ENCODE measurements around the gene STAG1. TPM values are rescaled to one million over a fixed set of nuclear protein-coding genes. Genes with fewer than 3 reads are reported as not detected.

STAG1 gene
- total RNA-seq, 2 donors from 2014 or later, result 26.8 to 29.8 TPM

GRCh38 chr3:136685882-136686281 lies 66.3 kb downstream of the STAG1 start:
- 90% methylated on average over 1 of the region's 1 CpG; no CpG with 5 or more reads in 1 of the 2 experiments for WGBS, 2 experiments (ENCODE audit: insufficient coverage in 1 of 2, insufficient read length in 1 of 2)
- Histone ChIP-seq H3K9me3 (ENCODE audit: control insufficient read depth, low read length) (no peaks in the 10 kb centered on the region), H3K4me1 (ENCODE audit: control insufficient read depth, insufficient read depth, low read length) (no peaks in the 10 kb centered on the region), H3K27me3 (ENCODE audit: control insufficient read depth, insufficient read depth, low read length, poor library complexity, severe bottlenecking) (no peaks in the 10 kb centered on the region), H3K9ac (ENCODE audit: extremely low read depth, low read length, poor library complexity, severe bottlenecking) (no peak overlapping the region), H3K36me3 (ENCODE audit: control insufficient read depth, insufficient read depth, low read length) (no peaks in the 10 kb centered on the region), H3K4me3 (ENCODE audit: low read length) (no peak overlapping the region), H3K27ac (ENCODE audit: low read depth, low read length) (no peak overlapping the region)
- H3K27ac Mint-ChIP-seq, result no peak overlapping the region
- DNase-seq, result no peak
- H3K27me3 Mint-ChIP-seq (ENCODE audit: insufficient read depth), result no peaks in the 10 kb centered on the region
- no peak overlapping the region for H3K4me3 Mint-ChIP-seq
- no peaks in the 10 kb centered on the region for H3K4me1 Mint-ChIP-seq
- no peak for TF ChIP-seq CTCF (conservative IDR thresholded peaks at IDR 0.05)
- peaks cover 5% of the 10 kb centered on the region for H3K9me3 Mint-ChIP-seq
- H3K36me3 Mint-ChIP-seq (ENCODE audit: low read depth), result peaks cover 16% of the 10 kb centered on the region

GRCh38 chr3:136682740-136683312 lies 69.4 kb downstream of the STAG1 start:
- no peaks in the 10 kb centered on the region for H3K27me3 ChIP-seq (ENCODE audit: control insufficient read depth, insufficient read depth, low read length, poor library complexity, severe bottlenecking)
- Mint-ChIP-seq H3K27me3 (ENCODE audit: insufficient read depth) (no peaks in the 10 kb centered on the region), H3K4me3 (no peak overlapping the region), H3K36me3 (ENCODE audit: low read depth) (peaks cover 16% of the 10 kb centered on the region), H3K4me1 (no peaks in the 10 kb centered on the region), H3K9me3 (peaks cover 5% of the 10 kb centered on the region), H3K27ac (no peak overlapping the region)
- H3K4me3 ChIP-seq (ENCODE audit: low read length), result no peak overlapping the region
- no peak overlapping the region for H3K27ac ChIP-seq (ENCODE audit: low read depth, low read length)
- no peaks in the 10 kb centered on the region for H3K9me3 ChIP-seq (ENCODE audit: control insufficient read depth, low read length)
- H3K4me1 ChIP-seq (ENCODE audit: control insufficient read depth, insufficient read depth, low read length), result no peaks in the 10 kb centered on the region
- no peak overlapping the region for H3K9ac ChIP-seq (ENCODE audit: extremely low read depth, low read length, poor library complexity, severe bottlenecking)
- no peak for TF ChIP-seq CTCF (conservative IDR thresholded peaks at IDR 0.05)
- WGBS, 2 experiments (ENCODE audit: insufficient coverage in 1 of 2, insufficient read length in 1 of 2), result 100% methylated on average over 2 of the region's 3 CpGs; no CpG with 5 or more reads in 1 of the 2 experiments
- H3K36me3 ChIP-seq (ENCODE audit: control insufficient read depth, insufficient read depth, low read length), result no peaks in the 10 kb centered on the region
- DNase-seq, result no peak

- Mint-ChIP-seq H3K9me3 (no peaks in the 10 kb centered on the region), H3K36me3 (ENCODE audit: low read depth) (no peaks in the 10 kb centered on the region), H3K27ac (no peak overlapping the region), H3K4me1 (no peaks in the 10 kb centered on the region), H3K4me3 (no peak overlapping the region), H3K27me3 (ENCODE audit: insufficient read depth) (no peaks in the 10 kb centered on the region)
- Histone ChIP-seq H3K36me3 (ENCODE audit: control insufficient read depth, insufficient read depth, low read length) (no peaks in the 10 kb centered on the region), H3K4me1 (ENCODE audit: control insufficient read depth, insufficient read depth, low read length) (no peaks in the 10 kb centered on the region), H3K27me3 (ENCODE audit: control insufficient read depth, insufficient read depth, low read length, poor library complexity, severe bottlenecking) (no peaks in the 10 kb centered on the region), H3K9ac (ENCODE audit: extremely low read depth, low read length, poor library complexity, severe bottlenecking) (no peak overlapping the region), H3K27ac (ENCODE audit: low read depth, low read length) (no peak overlapping the region), H3K9me3 (ENCODE audit: control insufficient read depth, low read length) (no peaks in the 10 kb centered on the region), H3K4me3 (ENCODE audit: low read length) (no peak overlapping the region)
- DNase-seq, result no peak
- no peak for TF ChIP-seq CTCF (conservative IDR thresholded peaks at IDR 0.05)
- 83 to 93% methylated on average over 1 to 4 of the region's 4 CpGs for WGBS, 2 experiments (ENCODE audit: insufficient coverage in 1 of 2, insufficient read length in 1 of 2)
Measured at GRCh38 chr3:136678981-136679380, 73.2 kb downstream of the STAG1 start.

Data from endodermal cell (in vitro differentiated cells).